Keratinocyte (primary cell): ENCODE measurements around the gene NOS1. TPM values are rescaled to one million over a fixed set of nuclear protein-coding genes. Genes with fewer than 3 reads are reported as not detected.

Experiments
- DNase-seq: peaks from one replicate; pipeline ENCODE4 v3.0.0-alpha.2; 2011; ENCODE audit warnings: low read depth, missing footprints, low spot score
- FAIRE-seq: peaks from 2 replicates; lab custom pipeline; 2011; peaks lifted over from hg19 to GRCh38; lab: Jason Lieb, UNC
- H2AFZ ChIP-seq: 2 replicates; pipeline ENCODE4 v1.6.0; 2012; ENCODE audit warnings: low read length, control low read depth, inconsistent platforms; ENCODE audit not compliant: control insufficient read depth
- H3K27ac ChIP-seq: 2 replicates; pipeline ENCODE4 v1.5.1; 2011; ENCODE audit warnings: low read length; ENCODE audit not compliant: control insufficient read depth, insufficient read depth
- H3K27me3 ChIP-seq: 3 replicates; pipeline ENCODE4 v1.6.0; 2011; ENCODE audit warnings: low read length; ENCODE audit not compliant: control insufficient read depth, insufficient read depth; ENCODE audit errors: extremely low read depth
- H3K36me3 ChIP-seq, 2 experiments: 2 replicates in 1 of 2; 3 replicates in 1 of 2; pipeline ENCODE4 v1.5.1; 2011; ENCODE audit warnings: low read length in 2 of 2, mild to moderate bottlenecking in 1 of 2; ENCODE audit not compliant: control insufficient read depth in 2 of 2, insufficient read depth in 2 of 2; ENCODE audit errors: extremely low read depth in 1 of 2
- H3K4me1 ChIP-seq: 3 replicates; pipeline ENCODE4 v1.5.1; 2011; ENCODE audit warnings: low read length; ENCODE audit not compliant: control insufficient read depth, insufficient read depth; ENCODE audit errors: extremely low read depth
- H3K4me2 ChIP-seq: 3 replicates; pipeline ENCODE4 v1.6.0; 2011; ENCODE audit warnings: low read depth, low read length; ENCODE audit not compliant: control insufficient read depth, insufficient read depth; ENCODE audit errors: extremely low read depth
- H3K4me3 ChIP-seq, 3 experiments: fragments of 200-600 bp in 1 of 3; sonication (generic) in 1 of 3; 2 replicates in 2 of 3; 3 replicates in 1 of 3; pipeline ENCODE4 v1.5.1; 2011 to 2016; ENCODE audit warnings: low read length in 3 of 3, mild to moderate bottlenecking in 3 of 3, control low read depth in 2 of 3, inconsistent platforms in 1 of 3, low read depth in 1 of 3, mixed read lengths in 1 of 3, mixed run types in 1 of 3, moderate library complexity in 1 of 3; ENCODE audit not compliant: control insufficient read depth in 2 of 3, insufficient read depth in 2 of 3; ENCODE audit errors: extremely low read depth in 1 of 3
- H3K79me2 ChIP-seq: 2 replicates; pipeline ENCODE4 v1.6.0; 2012; ENCODE audit warnings: low read length; ENCODE audit not compliant: control insufficient read depth, insufficient read depth
- H3K9ac ChIP-seq: 3 replicates; pipeline ENCODE4 v1.6.0; 2011; ENCODE audit warnings: low read length; ENCODE audit not compliant: control insufficient read depth, insufficient read depth; ENCODE audit errors: extremely low read depth
- H3K9me1 ChIP-seq: 3 replicates; pipeline ENCODE4 v1.6.0; 2011; ENCODE audit warnings: low read length; ENCODE audit not compliant: control insufficient read depth, insufficient read depth; ENCODE audit errors: extremely low read depth
- H3K9me3 ChIP-seq: 2 replicates; pipeline ENCODE4 v1.5.1; 2012; ENCODE audit warnings: low read depth, low read length; ENCODE audit not compliant: control insufficient read depth
- H4K20me1 ChIP-seq: 3 replicates; pipeline ENCODE4 v1.6.0; 2011; ENCODE audit warnings: low read length; ENCODE audit not compliant: control insufficient read depth, insufficient read depth; ENCODE audit errors: extremely low read depth
- EZH2 ChIP-seq: IDR thresholded peaks from one replicate; pipeline ENCODE4 v1.6.1; 2012; ENCODE audit warnings: inconsistent platforms, mild to moderate bottlenecking, low read length, moderate library complexity
- dilution Hi-C: fragments of 300-500 bp; cut with MboI; formaldehyde crosslinking; loops from one replicate; pipeline ENCODE4 v1.7.0; 2020; ENCODE audit warnings: low sequenced_read_pairs; ENCODE audit not compliant: extremely low pct_ligation_motif_present
- polyA plus RNA-seq, 5 experiments: library from polyadenylated mRNA; depleted of rRNA in 3 of 5; stranded (reverse) in 3 of 5; stranded (forward) in 1 of 5; unstranded in 1 of 5; fragments of >200 nt; gene quantifications; 1 replicate in 1 of 5; 2 replicates in 3 of 5; 3 replicates in 1 of 5; pipeline versions ENCODE4 v1.2.1 to v1.2.3, GENCODE V29; 2011 to 2012; ENCODE audit warnings: missing spikeins in 2 of 5, low read depth in 1 of 5, low replicate concordance in 1 of 5
- TF ChIP-seq, protein P1 (sequence below), 3 experiments: IDR thresholded peaks in 1 of 3; conservative IDR thresholded peaks in 1 of 3; optimal IDR thresholded peaks in 1 of 3; 2 replicates in 2 of 3; 3 replicates in 1 of 3; pipeline versions ENCODE3 to v1.5.1; 2011; ENCODE audit warnings: low read length in 3 of 3, mild to moderate bottlenecking in 3 of 3, moderate library complexity in 2 of 3, control low read depth in 1 of 3, inconsistent platforms in 1 of 3; ENCODE audit not compliant: insufficient read depth in 2 of 3; ENCODE audit errors: extremely low read depth in 1 of 3

NOS1 gene
- polyA plus RNA-seq, 1 donor (not counting 4 experiments of a cell fraction or from before 2014, with no cell fraction given) = 5.6 TPM

DNA sequence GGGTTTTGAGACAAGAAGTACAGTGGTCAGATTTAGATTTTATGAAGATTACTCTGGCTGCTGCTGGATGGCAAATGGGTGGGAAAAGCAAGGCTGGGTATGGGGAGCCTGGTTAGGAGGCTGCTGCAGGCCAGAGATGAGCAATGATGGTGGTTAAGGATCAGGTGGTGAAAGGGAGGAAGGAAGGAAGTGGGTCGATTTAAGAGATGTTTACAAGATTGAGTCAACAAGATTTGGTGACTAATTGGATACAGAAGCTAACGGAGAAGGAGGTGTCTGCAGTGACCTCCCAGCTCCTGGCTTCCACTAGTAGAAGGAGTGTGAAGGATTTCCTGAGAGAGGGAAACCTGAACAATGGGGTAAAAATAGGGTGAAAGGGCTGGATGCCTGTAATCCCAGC lies 18.7 kb downstream of the NOS1 start:
- Histone ChIP-seq H3K4me3 (no peak overlapping the region), H4K20me1 (no peaks in the 10 kb centered on the region), H3K27me3 (no peaks in the 10 kb centered on the region), H3K4me1 (peaks cover 44% of the 10 kb centered on the region), H3K79me2 (peaks cover 7% of the 10 kb centered on the region), H3K27ac (peak overlapping the region; percentile 73), H3K9me3 (no peaks in the 10 kb centered on the region), H2AFZ (no peak overlapping the region), H3K4me2 (peak overlapping the region; percentile 17), H3K9me1 (no peaks in the 10 kb centered on the region), H3K36me3 (no peaks in the 10 kb centered on the region), H3K9ac (no peak overlapping the region)
- dilution Hi-C loops = no loop called here
- FAIRE-seq (peak; percentile 99), DNase-seq (no peak)
- TF ChIP-seq, protein P1, sequence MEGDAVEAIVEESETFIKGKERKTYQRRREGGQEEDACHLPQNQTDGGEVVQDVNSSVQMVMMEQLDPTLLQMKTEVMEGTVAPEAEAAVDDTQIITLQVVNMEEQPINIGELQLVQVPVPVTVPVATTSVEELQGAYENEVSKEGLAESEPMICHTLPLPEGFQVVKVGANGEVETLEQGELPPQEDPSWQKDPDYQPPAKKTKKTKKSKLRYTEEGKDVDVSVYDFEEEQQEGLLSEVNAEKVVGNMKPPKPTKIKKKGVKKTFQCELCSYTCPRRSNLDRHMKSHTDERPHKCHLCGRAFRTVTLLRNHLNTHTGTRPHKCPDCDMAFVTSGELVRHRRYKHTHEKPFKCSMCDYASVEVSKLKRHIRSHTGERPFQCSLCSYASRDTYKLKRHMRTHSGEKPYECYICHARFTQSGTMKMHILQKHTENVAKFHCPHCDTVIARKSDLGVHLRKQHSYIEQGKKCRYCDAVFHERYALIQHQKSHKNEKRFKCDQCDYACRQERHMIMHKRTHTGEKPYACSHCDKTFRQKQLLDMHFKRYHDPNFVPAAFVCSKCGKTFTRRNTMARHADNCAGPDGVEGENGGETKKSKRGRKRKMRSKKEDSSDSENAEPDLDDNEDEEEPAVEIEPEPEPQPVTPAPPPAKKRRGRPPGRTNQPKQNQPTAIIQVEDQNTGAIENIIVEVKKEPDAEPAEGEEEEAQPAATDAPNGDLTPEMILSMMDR (optimal IDR thresholded peaks at IDR 0.05 in 1 of 3, IDR thresholded peaks at IDR 0.05 in 1 of 3, conservative IDR thresholded peaks at IDR 0.05 in 1 of 3; ENCODE audit: extremely low read depth in 1 of 3, insufficient read depth in 2 of 3, low read length in 3 of 3) = no peak
- TF ChIP-seq EZH2 = no peak

DNA sequence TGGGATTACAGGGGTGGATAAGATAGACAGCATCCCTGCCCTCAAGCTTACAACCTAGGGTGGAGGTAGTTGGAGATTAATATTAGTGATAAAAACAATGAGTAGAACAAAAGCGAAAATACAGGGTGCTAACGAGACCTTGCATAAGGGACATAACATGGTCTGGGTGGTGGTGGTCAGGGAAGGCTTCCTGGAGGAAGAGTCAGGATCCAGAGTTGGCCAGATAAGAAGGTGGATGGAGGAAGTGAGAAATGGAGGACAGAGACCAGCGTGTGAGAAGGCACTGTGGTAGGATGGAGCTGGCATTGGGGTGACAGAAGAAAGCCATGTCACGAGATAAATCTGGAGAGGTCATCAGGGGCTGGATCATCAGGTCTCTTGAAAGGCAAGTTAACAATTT lies 19.2 kb downstream of the NOS1 start:
- Histone ChIP-seq H3K27ac (peak overlapping the region; percentile 73), H3K36me3 (no peaks in the 10 kb centered on the region), H3K4me1 (peaks cover 39% of the 10 kb centered on the region), H3K4me2 (peak overlapping the region; percentile 17), H3K9me3 (no peaks in the 10 kb centered on the region), H3K4me3 (no peak overlapping the region), H2AFZ (no peak overlapping the region), H3K27me3 (no peaks in the 10 kb centered on the region), H3K9me1 (no peaks in the 10 kb centered on the region), H3K9ac (no peak overlapping the region), H3K79me2 (peaks cover 7% of the 10 kb centered on the region), H4K20me1 (no peaks in the 10 kb centered on the region)
- TF ChIP-seq, protein P1 (optimal IDR thresholded peaks at IDR 0.05 in 1 of 3, IDR thresholded peaks at IDR 0.05 in 1 of 3, conservative IDR thresholded peaks at IDR 0.05 in 1 of 3; ENCODE audit: extremely low read depth in 1 of 3, insufficient read depth in 2 of 3, low read length in 3 of 3) = no peak
- no peak for TF ChIP-seq EZH2
- DNase-seq = no peak
- dilution Hi-C loops = no loop called here
- FAIRE-seq = peak; percentile 43
